HepG2 (cell line): ENCODE measurements around the gene TECPR1. TPM values are rescaled to one million over a fixed set of nuclear protein-coding genes. Genes with fewer than 3 reads are reported as not detected.
A peak's percentile ranks its signal among the peaks of the same experiment; 100 is the strongest.

Source experiments
- AGO1 ChIP-seq: fragments of 200-400 bp; formaldehyde crosslinking; IDR thresholded peaks from 2 replicates; pipeline ENCODE4 v1.6.1; 2017; ENCODE audit warnings: mild to moderate bottlenecking, low read depth, low read length, moderate library complexity; ENCODE audit not compliant: poor library complexity, severe bottlenecking
- CREM ChIP-seq, 2 experiments: sonication (generic) in 1 of 2; formaldehyde crosslinking in 1 of 2; IDR thresholded peaks; 2 replicates each; pipeline versions ENCODE4 v1.4.0 to v1.6.1; 2016 to 2020; ENCODE audit warnings: antibody characterized with exemption in 1 of 2, mild to moderate bottlenecking in 1 of 2, missing genetic modification reagents in 1 of 2
- GPN1 ChIP-seq: sonication (generic); formaldehyde crosslinking; IDR thresholded peaks from 2 replicates; pipeline ENCODE4 v1.5.1; 2020; ENCODE audit warnings: missing genetic modification reagents, borderline replicate concordance
- HMGXB3 ChIP-seq: sonication (generic); formaldehyde crosslinking; IDR thresholded peaks from 2 replicates; pipeline ENCODE4 v1.4.0; 2020; ENCODE audit warnings: missing genetic modification reagents, borderline replicate concordance
- TRIM24 ChIP-seq: sonication (generic); formaldehyde crosslinking; IDR thresholded peaks from 2 replicates; pipeline ENCODE4 v1.8.0; 2022; ENCODE audit warnings: mild to moderate bottlenecking, missing genetic modification reagents
- ZNF331 ChIP-seq: sonication (generic); formaldehyde crosslinking; IDR thresholded peaks from 2 replicates; pipeline ENCODE4 v1.4.0; 2020; ENCODE audit warnings: missing genetic modification reagents
- ZNF335 ChIP-seq: sonication (generic); formaldehyde crosslinking; IDR thresholded peaks from 2 replicates; pipeline ENCODE4 v1.4.0; 2020; ENCODE audit warnings: missing genetic modification reagents
- ZNF367 ChIP-seq: sonication (generic); formaldehyde crosslinking; IDR thresholded peaks from 2 replicates; pipeline ENCODE4 v1.4.0; 2020; ENCODE audit warnings: missing genetic modification reagents, borderline replicate concordance
- ZNF549 ChIP-seq: sonication (generic); formaldehyde crosslinking; IDR thresholded peaks from 2 replicates; pipeline ENCODE4 v1.5.0; 2020; ENCODE audit warnings: missing genetic modification reagents
- ZNF761 ChIP-seq: sonication (generic); formaldehyde crosslinking; conservative IDR thresholded peaks from 2 replicates; pipeline ENCODE4 v1.4.0; 2020; ENCODE audit warnings: mild to moderate bottlenecking, missing genetic modification reagents
- ZNF879 ChIP-seq: sonication (generic); formaldehyde crosslinking; IDR thresholded peaks from 2 replicates; pipeline ENCODE4 v1.8.1; 2023; ENCODE audit warnings: missing genetic modification reagents
- polyA plus RNA-seq, 8 experiments: library from polyadenylated mRNA; depleted of rRNA in 3 of 8; stranded (reverse) in 7 of 8; unstranded in 1 of 8; fragments of >200 nt; fragmentation: Illumina TruSeq in 4 of 8; extraction: Trizol in 4 of 8; gene quantifications; 2 replicates each; pipeline versions ENCODE4 v1.2.1 to v1.2.3, GENCODE V29; 2011 to 2016; ENCODE audit warnings: low read depth in 4 of 8, missing spikeins in 1 of 8, mixed read lengths in 1 of 8; ENCODE audit not compliant: insufficient read depth in 1 of 8
- total RNA-seq, 5 experiments: library from RNA; depleted of rRNA; stranded (reverse); fragments of >200 nt; fragmentation: Illumina TruSeq; extraction: Trizol; gene quantifications; 2 replicates each; pipeline ENCODE4 v1.2.3, GENCODE V29; 2016; ENCODE audit warnings: low read depth in 1 of 5
- TF ChIP-seq, protein P1 (sequence below): IDR thresholded peaks from 2 replicates; pipeline ENCODE4 v1.6.1; 2012; ENCODE audit warnings: inconsistent platforms
- TF ChIP-seq, protein P2 (sequence below): sonication (generic); formaldehyde crosslinking; IDR thresholded peaks from 2 replicates; pipeline ENCODE4 v1.8.1; 2023; ENCODE audit warnings: missing genetic modification reagents, inconsistent platforms, borderline replicate concordance
- TF ChIP-seq, protein P3 (sequence below): sonication (generic); formaldehyde crosslinking; IDR thresholded peaks from 2 replicates; pipeline ENCODE4 v1.4.0; 2020; ENCODE audit warnings: mild to moderate bottlenecking, missing genetic modification reagents
- TF ChIP-seq, protein P4 (sequence below): sonication (generic); formaldehyde crosslinking; IDR thresholded peaks from 2 replicates; pipeline ENCODE4 v1.4.0; 2020; ENCODE audit warnings: missing genetic modification reagents, mild to moderate bottlenecking, borderline replicate concordance

Gene TECPR1
- total and polyA plus RNA-seq, 2 of the 13 experiments (the other 11 are each of a cell fraction or from before 2014, with no cell fraction given): 2.3 to 6.3 TPM

GRCh38 chr7:98250789-98251188 is 1.2 kb downstream of the TECPR1 start (continued):
- TF ChIP-seq AGO1 (no peak), ZNF367 (no peak), ZNF549 (CRISPR knock-in tag) (no peak), HMGXB3 (no peak), ZNF879 (no peak), ZNF335 (CRISPR knock-in tag) (no peak), CREM (IDR thresholded peaks at IDR 0.05) (peak; percentile 56; the same call in 1 of the 2 replicates), CREM (CRISPR knock-in tag; IDR thresholded peaks at IDR 0.05) (no peak), ZNF331 (no peak), TRIM24 (CRISPR knock-in tag) (no peak), GPN1 (CRISPR knock-in tag) (no peak), ZNF761 (CRISPR knock-in tag) (no peak)
- TF ChIP-seq, protein P1, sequence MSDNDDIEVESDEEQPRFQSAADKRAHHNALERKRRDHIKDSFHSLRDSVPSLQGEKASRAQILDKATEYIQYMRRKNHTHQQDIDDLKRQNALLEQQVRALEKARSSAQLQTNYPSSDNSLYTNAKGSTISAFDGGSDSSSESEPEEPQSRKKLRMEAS: no peak
- TF ChIP-seq, protein P2, sequence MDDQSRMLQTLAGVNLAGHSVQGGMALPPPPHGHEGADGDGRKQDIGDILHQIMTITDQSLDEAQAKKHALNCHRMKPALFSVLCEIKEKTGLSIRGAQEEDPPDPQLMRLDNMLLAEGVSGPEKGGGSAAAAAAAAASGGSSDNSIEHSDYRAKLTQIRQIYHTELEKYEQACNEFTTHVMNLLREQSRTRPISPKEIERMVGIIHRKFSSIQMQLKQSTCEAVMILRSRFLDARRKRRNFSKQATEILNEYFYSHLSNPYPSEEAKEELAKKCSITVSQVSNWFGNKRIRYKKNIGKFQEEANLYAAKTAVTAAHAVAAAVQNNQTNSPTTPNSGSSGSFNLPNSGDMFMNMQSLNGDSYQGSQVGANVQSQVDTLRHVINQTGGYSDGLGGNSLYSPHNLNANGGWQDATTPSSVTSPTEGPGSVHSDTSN (CRISPR knock-in tag): no peak
- TF ChIP-seq, protein P3, sequence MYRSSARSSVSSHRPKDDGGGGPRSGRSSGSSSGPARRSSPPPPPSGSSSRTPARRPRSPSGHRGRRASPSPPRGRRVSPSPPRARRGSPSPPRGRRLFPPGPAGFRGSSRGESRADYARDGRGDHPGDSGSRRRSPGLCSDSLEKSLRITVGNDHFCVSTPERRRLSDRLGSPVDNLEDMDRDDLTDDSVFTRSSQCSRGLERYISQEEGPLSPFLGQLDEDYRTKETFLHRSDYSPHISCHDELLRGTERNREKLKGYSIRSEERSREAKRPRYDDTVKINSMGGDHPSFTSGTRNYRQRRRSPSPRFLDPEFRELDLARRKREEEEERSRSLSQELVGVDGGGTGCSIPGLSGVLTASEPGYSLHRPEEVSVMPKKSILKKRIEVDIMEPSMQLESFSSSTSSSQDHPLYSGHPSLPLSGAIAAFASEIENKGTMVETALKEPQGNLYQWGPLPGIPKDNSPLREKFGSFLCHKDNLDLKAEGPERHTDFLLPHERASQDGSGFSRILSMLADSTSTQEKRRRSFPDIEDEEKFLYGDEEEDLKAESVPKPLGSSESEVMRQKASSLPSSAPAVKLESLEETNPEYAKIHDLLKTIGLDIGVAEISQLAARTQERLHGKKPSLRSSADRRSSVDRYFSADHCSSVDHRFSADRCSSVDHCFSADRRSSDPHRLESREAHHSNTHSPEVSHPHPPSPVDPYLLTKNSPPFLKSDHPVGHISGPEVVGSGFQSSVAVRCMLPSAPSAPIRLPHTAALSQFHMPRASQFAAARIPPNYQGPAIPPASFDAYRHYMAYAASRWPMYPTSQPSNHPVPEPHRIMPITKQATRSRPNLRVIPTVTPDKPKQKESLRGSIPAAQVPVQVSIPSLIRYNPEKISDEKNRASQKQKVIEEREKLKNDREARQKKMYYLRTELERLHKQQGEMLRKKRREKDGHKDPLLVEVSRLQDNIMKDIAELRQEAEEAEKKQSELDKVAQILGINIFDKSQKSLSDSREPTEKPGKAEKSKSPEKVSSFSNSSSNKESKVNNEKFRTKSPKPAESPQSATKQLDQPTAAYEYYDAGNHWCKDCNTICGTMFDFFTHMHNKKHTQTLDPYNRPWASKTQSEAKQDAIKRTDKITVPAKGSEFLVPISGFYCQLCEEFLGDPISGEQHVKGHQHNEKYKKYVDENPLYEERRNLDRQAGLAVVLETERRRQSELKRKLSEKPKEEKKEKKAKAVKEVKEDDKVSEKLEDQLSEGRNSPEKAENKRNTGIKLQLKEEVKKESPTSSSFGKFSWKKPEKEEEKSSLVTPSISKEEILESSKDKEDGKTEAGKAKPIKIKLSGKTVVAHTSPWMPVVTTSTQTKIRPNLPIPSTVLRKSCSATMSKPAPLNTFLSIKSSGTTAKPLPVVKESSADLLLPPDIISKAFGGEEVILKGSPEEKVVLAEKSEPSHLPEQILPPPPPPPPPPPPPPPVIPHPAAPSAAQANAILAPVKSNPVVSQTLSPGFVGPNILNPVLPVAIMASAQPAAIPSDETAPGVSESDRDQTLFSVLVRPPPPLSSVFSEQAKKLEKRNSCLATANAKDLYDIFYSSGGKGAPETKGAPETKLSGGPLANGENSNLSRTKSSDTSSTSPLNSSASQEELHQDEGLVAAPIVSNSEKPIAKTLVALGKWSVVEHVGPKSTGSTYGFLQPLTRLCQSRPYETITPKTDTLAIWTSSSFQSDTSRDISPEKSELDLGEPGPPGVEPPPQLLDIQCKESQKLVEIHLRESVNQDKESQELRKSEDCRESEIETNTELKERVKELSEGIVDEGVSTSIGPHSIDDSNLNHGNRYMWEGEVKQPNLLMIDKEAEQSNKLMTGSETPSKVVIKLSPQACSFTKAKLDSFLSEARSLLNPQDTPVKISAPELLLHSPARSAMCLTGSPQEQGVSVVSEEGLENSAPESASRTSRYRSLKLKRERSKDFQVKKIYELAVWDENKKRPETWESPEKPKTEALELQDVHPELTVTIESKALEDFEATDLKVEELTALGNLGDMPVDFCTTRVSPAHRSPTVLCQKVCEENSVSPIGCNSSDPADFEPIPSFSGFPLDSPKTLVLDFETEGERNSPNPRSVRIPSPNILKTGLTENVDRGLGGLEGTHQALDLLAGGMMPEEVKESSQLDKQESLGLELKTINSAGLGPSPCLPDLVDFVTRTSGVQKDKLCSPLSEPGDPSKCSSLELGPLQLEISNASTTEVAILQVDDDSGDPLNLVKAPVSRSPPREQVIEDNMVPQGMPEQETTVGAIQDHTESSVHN: no peak
- TF ChIP-seq, protein P4, sequence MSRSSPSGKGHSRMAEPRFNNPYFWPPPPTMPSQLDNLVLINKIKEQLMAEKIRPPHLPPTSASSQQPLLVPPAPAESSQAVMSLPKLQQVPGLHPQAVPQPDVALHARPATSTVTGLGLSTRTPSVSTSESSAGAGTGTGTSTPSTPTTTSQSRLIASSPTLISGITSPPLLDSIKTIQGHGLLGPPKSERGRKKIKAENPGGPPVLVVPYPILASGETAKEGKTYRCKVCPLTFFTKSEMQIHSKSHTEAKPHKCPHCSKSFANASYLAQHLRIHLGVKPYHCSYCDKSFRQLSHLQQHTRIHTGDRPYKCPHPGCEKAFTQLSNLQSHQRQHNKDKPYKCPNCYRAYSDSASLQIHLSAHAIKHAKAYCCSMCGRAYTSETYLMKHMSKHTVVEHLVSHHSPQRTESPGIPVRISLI: no peak
